Smooth muscle cell (in vitro differentiated cells): ENCODE results near the gene KLHL33. TPM values are rescaled to one million over a fixed set of nuclear protein-coding genes. Genes with fewer than 3 reads are reported as not detected.

Experiments
- DNase-seq: peaks from one replicate; lab custom pipeline; 2025; ENCODE audit not compliant: unreplicated experiment; lab: John Stamatoyannopoulos, UW
- H2AFZ ChIP-seq: fragments of 200-600 bp; sonication (generic); 2 replicates; pipeline ENCODE4 v1.6.0; 2016; ENCODE audit warnings: antibody characterized with exemption, low read depth, mild to moderate bottlenecking
- H3F3A ChIP-seq: fragments of 200-600 bp; sonication (generic); 2 replicates; pipeline ENCODE4 v1.6.0; 2017; ENCODE audit warnings: antibody characterized with exemption, low read depth
- H3K27ac ChIP-seq: fragments of 200-600 bp; sonication (generic); 2 replicates; pipeline ENCODE4 v1.5.1; 2016; ENCODE audit warnings: low read depth, mild to moderate bottlenecking
- H3K27me3 ChIP-seq: fragments of 200-600 bp; sonication (generic); 2 replicates; pipeline ENCODE4 v1.6.1; 2016; ENCODE audit warnings: low read depth, mild to moderate bottlenecking
- H3K36me3 ChIP-seq: fragments of 200-600 bp; sonication (generic); 2 replicates; pipeline ENCODE4 v1.5.1; 2016; ENCODE audit warnings: low read depth
- H3K4me1 ChIP-seq: fragments of 200-600 bp; sonication (generic); 2 replicates; pipeline ENCODE4 v1.5.1; 2016; ENCODE audit warnings: low read depth
- H3K4me2 ChIP-seq: fragments of 200-600 bp; sonication (generic); 2 replicates; pipeline ENCODE4 v1.6.0; 2016; ENCODE audit warnings: mild to moderate bottlenecking
- H3K4me3 ChIP-seq: fragments of 200-600 bp; sonication (generic); 2 replicates; pipeline ENCODE4 v1.5.1; 2016; ENCODE audit warnings: mild to moderate bottlenecking
- H3K79me2 ChIP-seq: fragments of 200-600 bp; sonication (generic); 2 replicates; pipeline ENCODE4 v1.6.0; 2016; ENCODE audit warnings: low read depth, mild to moderate bottlenecking
- H3K9ac ChIP-seq: fragments of 200-600 bp; sonication (generic); 2 replicates; pipeline ENCODE4 v1.6.0; 2016; ENCODE audit warnings: low read depth
- H3K9me3 ChIP-seq: fragments of 200-600 bp; sonication (generic); replicated peaks from 2 replicates; pipeline ENCODE4 v1.5.1; 2016; ENCODE audit warnings: low read depth
- H4K20me1 ChIP-seq: fragments of 200-600 bp; sonication (generic); 2 replicates; pipeline ENCODE4 v1.6.0; 2016; ENCODE audit warnings: low read depth
- CTCF ChIP-seq: fragments of 200-600 bp; sonication (generic); IDR thresholded peaks from 2 replicates; pipeline ENCODE4 v1.5.1; 2017; ENCODE audit warnings: borderline replicate concordance, mild to moderate bottlenecking, antibody characterized with exemption; ENCODE audit not compliant: insufficient read depth, poor library complexity, severe bottlenecking
- WGBS: methylation state at CpG from one replicate; pipeline ENCODE4 v1.1.7; 2016; ENCODE audit warnings: low lambda C conversion rate; 5-methylcytosine and 5-hydroxymethylcytosine counted together
- polyA plus RNA-seq: library from polyadenylated mRNA; unstranded; fragments of >200 nt; fragmentation: Nextera tagmentation; extraction: Ambion mirVana; gene quantifications from 2 replicates; pipeline ENCODE4 v1.2.1, GENCODE V29; 2016
- total RNA-seq: library from RNA; depleted of rRNA; stranded (reverse); fragments of >200 nt; gene quantifications from 2 replicates; pipeline ENCODE4 v1.2.3, GENCODE V29; 2014

Gene KLHL33
- total and polyA plus RNA-seq, 2 experiments from 2014 or later, result 0.08 TPM; not detected in 1

GRCh38 chr14:20429801-20430669 is 5.9 kb downstream of the KLHL33 start:
- Histone ChIP-seq H3K9me3 (no peaks in the 10 kb centered on the region), H3K79me2 (no peaks in the 10 kb centered on the region), H3K36me3 (no peaks in the 10 kb centered on the region), H4K20me1 (no peaks in the 10 kb centered on the region), H2AFZ (no peak overlapping the region), H3K4me2 (no peak overlapping the region), H3K4me3 (no peak overlapping the region), H3K27me3 (no peaks in the 10 kb centered on the region), H3K27ac (no peak overlapping the region), H3K9ac (no peak overlapping the region), H3F3A (peaks cover 4% of the 10 kb centered on the region), H3K4me1 (peaks cover 4% of the 10 kb centered on the region)
- DNase-seq, result no peak
- TF ChIP-seq CTCF, result no peak
- WGBS, result 96% methylated on average over 30 of the region's 30 CpGs

GRCh38 chr14:20428802-20429201 is 7.2 kb downstream of the KLHL33 start:
- Histone ChIP-seq H3K9ac (no peak overlapping the region), H3K4me3 (no peak overlapping the region), H3K27me3 (no peaks in the 10 kb centered on the region), H2AFZ (no peak overlapping the region), H3K27ac (no peak overlapping the region), H3K9me3 (no peaks in the 10 kb centered on the region), H3K79me2 (no peaks in the 10 kb centered on the region), H4K20me1 (no peaks in the 10 kb centered on the region), H3F3A (peaks cover 4% of the 10 kb centered on the region), H3K4me2 (no peak overlapping the region), H3K4me1 (peaks cover 4% of the 10 kb centered on the region), H3K36me3 (no peaks in the 10 kb centered on the region)
- DNase-seq, result no peak
- no peak for TF ChIP-seq CTCF
- 79% methylated on average over 5 of the region's 5 CpGs for WGBS

GRCh38 chr14:20428010-20428365 is 8.0 kb downstream of the KLHL33 start:
- H3F3A ChIP-seq, result peaks cover 4% of the 10 kb centered on the region
- 87% methylated on average over 5 of the region's 5 CpGs for WGBS

More at GRCh38 chr14:20428010-20428365, 8.0 kb downstream of the KLHL33 start:
- Histone ChIP-seq H4K20me1 (no peaks in the 10 kb centered on the region), H3K36me3 (no peaks in the 10 kb centered on the region), H3K4me2 (no peak overlapping the region), H3K79me2 (no peaks in the 10 kb centered on the region), H3K4me3 (no peak overlapping the region), H2AFZ (peak overlapping the region; percentile 89), H3K27ac (no peak overlapping the region), H3K9me3 (no peaks in the 10 kb centered on the region), H3K4me1 (peaks cover 4% of the 10 kb centered on the region), H3K9ac (no peak overlapping the region), H3K27me3 (no peaks in the 10 kb centered on the region)
- TF ChIP-seq CTCF, result no peak
- DNase-seq, result no peak
